Neuronal stem cell (in vitro differentiated cells): ENCODE results near the gene GADD45B.

ENCODE experiments used
- DNase-seq: peaks from one replicate; pipeline ENCODE4 v3.0.0-alpha.2; 2013; ENCODE audit warnings: low spot score
- H2AFZ ChIP-seq: one replicate; pipeline ENCODE4 v1.6.1; 2013; ENCODE audit warnings: mild to moderate bottlenecking, low read length, inconsistent platforms
- H2AK5ac ChIP-seq: 2 replicates; pipeline ENCODE4 v1.6.1; 2013; ENCODE audit warnings: low read depth, mild to moderate bottlenecking, inconsistent platforms, low read length, moderate library complexity, mixed read lengths
- H2BK120ac ChIP-seq: 2 replicates; pipeline ENCODE4 v1.6.1; 2013; ENCODE audit warnings: low read depth, mild to moderate bottlenecking, inconsistent platforms, low read length, moderate library complexity, mixed read lengths
- H2BK12ac ChIP-seq: one replicate; pipeline ENCODE4 v1.6.1; 2013; ENCODE audit warnings: low read length, inconsistent platforms
- H2BK15ac ChIP-seq: 2 replicates; pipeline ENCODE4 v1.6.1; 2013; ENCODE audit warnings: mild to moderate bottlenecking, low read length, inconsistent platforms, mixed read lengths
- H2BK5ac ChIP-seq: one replicate; pipeline ENCODE4 v1.6.1; 2013; ENCODE audit warnings: inconsistent platforms, mild to moderate bottlenecking, low read length, moderate library complexity
- H3K14ac ChIP-seq: one replicate; pipeline ENCODE4 v1.6.1; 2013; ENCODE audit warnings: low read length, inconsistent platforms
- H3K18ac ChIP-seq: 2 replicates; pipeline ENCODE4 v1.6.1; 2013; ENCODE audit warnings: low read length, inconsistent platforms
- H3K23ac ChIP-seq: 2 replicates; pipeline ENCODE4 v1.6.1; 2013; ENCODE audit warnings: low read depth, mild to moderate bottlenecking, mixed read lengths, low read length, inconsistent platforms; ENCODE audit not compliant: poor library complexity
- H3K27ac ChIP-seq: replicated peaks from 3 replicates; pipeline ENCODE4 v1.5.1; 2013; ENCODE audit warnings: low read length, inconsistent platforms
- H3K27me3 ChIP-seq, 3 experiments: 2 replicates each; pipeline ENCODE4 v1.6.1; 2013; ENCODE audit warnings: low read length in 3 of 3, mild to moderate bottlenecking in 2 of 3, inconsistent platforms in 1 of 3, low read depth in 1 of 3, mixed read lengths in 1 of 3, moderate library complexity in 1 of 3; ENCODE audit not compliant: control insufficient read depth in 3 of 3, insufficient read depth in 3 of 3
- H3K36me3 ChIP-seq, 2 donors: replicated peaks in 1 of 2; 2 replicates each; pipeline ENCODE4 v1.6.1; 2013; ENCODE audit warnings: low read length in 2 of 2; ENCODE audit not compliant: control insufficient read depth in 2 of 2, insufficient read depth in 2 of 2
- H3K4ac ChIP-seq: 2 replicates; pipeline ENCODE4 v1.6.1; 2013; ENCODE audit warnings: inconsistent platforms, mild to moderate bottlenecking, low read length, moderate library complexity
- H3K4me1 ChIP-seq, 2 donors: 1 replicate in 1 of 2; 2 replicates in 1 of 2; pipeline ENCODE4 v1.6.1; 2013; ENCODE audit warnings: low read length in 2 of 2, low read depth in 1 of 2; ENCODE audit not compliant: control insufficient read depth in 2 of 2, insufficient read depth in 1 of 2
- H3K4me2 ChIP-seq: one replicate; pipeline ENCODE4 v1.6.1; 2013; ENCODE audit warnings: mild to moderate bottlenecking, low read length, inconsistent platforms; ENCODE audit not compliant: insufficient read depth, poor library complexity, severe bottlenecking
- H3K4me3 ChIP-seq, 2 donors: 2 replicates each; pipeline ENCODE4 v1.5.1; 2013; ENCODE audit warnings: low read length in 2 of 2, mild to moderate bottlenecking in 2 of 2, inconsistent platforms in 1 of 2, moderate library complexity in 1 of 2
- H3K79me1 ChIP-seq: one replicate; pipeline ENCODE4 v1.6.1; 2013; ENCODE audit warnings: low read depth, mild to moderate bottlenecking, inconsistent platforms, low read length, moderate library complexity
- H3K9ac ChIP-seq: one replicate; pipeline ENCODE4 v1.6.1; 2013; ENCODE audit warnings: mild to moderate bottlenecking, low read depth, low read length, inconsistent platforms; ENCODE audit not compliant: poor library complexity
- H3K9me3 ChIP-seq, 2 donors: replicated peaks in 1 of 2; 2 replicates each; pipeline versions ENCODE3 to v1.6.1; 2013; ENCODE audit warnings: low read length in 2 of 2, mild to moderate bottlenecking in 2 of 2, inconsistent platforms in 1 of 2, low read depth in 1 of 2, mixed read lengths in 1 of 2, moderate library complexity in 1 of 2; ENCODE audit not compliant: control insufficient read depth in 2 of 2, insufficient read depth in 1 of 2
- H4K8ac ChIP-seq: one replicate; pipeline ENCODE4 v1.6.1; 2013; ENCODE audit warnings: low read depth, mild to moderate bottlenecking, inconsistent platforms, low read length, moderate library complexity
- H4K91ac ChIP-seq: one replicate; pipeline ENCODE4 v1.6.1; 2013; ENCODE audit warnings: low read length, low read depth, mild to moderate bottlenecking, inconsistent platforms; ENCODE audit not compliant: poor library complexity
- WGBS, 2 donors: extraction: QIAGEN DNeasy Blood & Tissue Kit; methylation state at CpG; one replicate each; pipeline ENCODE4 v1.1.7; 2013; ENCODE audit warnings: missing lambda C conversion rate in 2 of 2, mixed read lengths in 1 of 2; ENCODE audit not compliant: insufficient read length in 2 of 2, insufficient replicate concordance in 1 of 2; ENCODE audit errors: extremely low coverage in 2 of 2; 5-methylcytosine and 5-hydroxymethylcytosine counted together

Gene GADD45B

DNA sequence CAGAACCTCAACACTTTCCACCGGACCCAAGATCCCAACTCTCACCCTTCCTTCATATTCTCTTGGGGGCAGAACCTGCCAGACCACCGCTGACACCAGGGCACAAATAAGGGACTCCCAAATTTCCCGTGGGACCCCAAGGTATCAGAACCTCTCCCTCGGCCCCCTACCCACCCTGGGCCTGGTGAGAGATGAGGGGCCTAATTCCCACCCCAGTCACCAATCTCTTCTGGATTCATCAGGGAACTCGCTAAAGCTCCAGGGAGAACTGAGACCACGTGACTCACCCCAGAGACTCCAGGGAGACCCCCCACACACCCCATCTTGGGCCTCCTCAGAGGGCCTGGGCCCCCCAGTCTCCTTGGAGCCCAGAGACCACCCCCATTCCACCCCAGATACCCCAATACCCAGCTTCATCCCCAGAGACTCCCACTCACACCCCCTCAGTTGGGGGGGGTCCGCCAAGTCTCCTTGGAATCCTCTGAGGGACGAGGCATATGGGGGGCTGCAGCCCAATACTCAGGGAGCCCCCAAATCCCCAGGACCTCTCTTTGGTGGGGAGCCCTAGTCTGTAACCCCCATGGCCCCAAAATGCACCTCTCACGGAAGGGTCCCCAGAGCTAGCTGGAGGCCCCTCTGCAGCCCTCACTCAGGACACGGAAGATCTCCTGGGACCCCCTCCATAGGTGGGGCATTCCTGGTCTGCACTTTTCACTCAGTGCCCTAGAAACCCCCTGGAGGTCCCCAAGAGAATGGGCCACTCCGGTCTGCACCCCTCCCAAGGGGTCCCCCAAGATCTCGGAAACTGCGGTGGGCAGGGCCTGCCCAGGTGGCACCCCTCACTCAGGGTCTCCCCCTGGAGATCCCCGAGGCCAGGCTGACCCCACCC, 20.7 kb upstream of the GADD45B start:
- no peak overlapping the region for H3K14ac ChIP-seq
- H3K4me1 ChIP-seq, result peaks cover 0 to 5% of the 10 kb centered on the region in 2 donors
- H3K27ac ChIP-seq, result no peak overlapping the region
- H3K23ac ChIP-seq, result no peak overlapping the region
- H2BK5ac ChIP-seq, result no peak overlapping the region
- H3K79me1 ChIP-seq, result peaks cover 36% of the 10 kb centered on the region
- no peaks in the 10 kb centered on the region for H3K27me3 ChIP-seq
- peak overlapping the region; percentile 97 for H2AK5ac ChIP-seq
- no peak overlapping the region for H4K91ac ChIP-seq
- peak overlapping the region; percentile 89 for H2AFZ ChIP-seq
- H3K36me3 ChIP-seq, result peaks cover 5 to 28% of the 10 kb centered on the region in 2 donors
- H2BK12ac ChIP-seq, result no peak overlapping the region
- no peaks in the 10 kb centered on the region for H3K9me3 ChIP-seq
- H3K4ac ChIP-seq, result peak overlapping the region; percentile 10
- peak overlapping the region; percentile 55 for H2BK15ac ChIP-seq
- no peak overlapping the region for H4K8ac ChIP-seq
- WGBS, 2 donors, result no CpG with 5 or more reads among the region's 14 CpGs
- H3K4me2 ChIP-seq, result peak overlapping the region; percentile 71
- DNase-seq, result no peak
- no peak overlapping the region for H2BK120ac ChIP-seq
- peak overlapping the region; percentile 89 for H3K9ac ChIP-seq
- peak overlapping the region; percentile 99 for H3K18ac ChIP-seq
- H3K4me3 ChIP-seq, result peak overlapping the region; percentile 78 to 100

DNA sequence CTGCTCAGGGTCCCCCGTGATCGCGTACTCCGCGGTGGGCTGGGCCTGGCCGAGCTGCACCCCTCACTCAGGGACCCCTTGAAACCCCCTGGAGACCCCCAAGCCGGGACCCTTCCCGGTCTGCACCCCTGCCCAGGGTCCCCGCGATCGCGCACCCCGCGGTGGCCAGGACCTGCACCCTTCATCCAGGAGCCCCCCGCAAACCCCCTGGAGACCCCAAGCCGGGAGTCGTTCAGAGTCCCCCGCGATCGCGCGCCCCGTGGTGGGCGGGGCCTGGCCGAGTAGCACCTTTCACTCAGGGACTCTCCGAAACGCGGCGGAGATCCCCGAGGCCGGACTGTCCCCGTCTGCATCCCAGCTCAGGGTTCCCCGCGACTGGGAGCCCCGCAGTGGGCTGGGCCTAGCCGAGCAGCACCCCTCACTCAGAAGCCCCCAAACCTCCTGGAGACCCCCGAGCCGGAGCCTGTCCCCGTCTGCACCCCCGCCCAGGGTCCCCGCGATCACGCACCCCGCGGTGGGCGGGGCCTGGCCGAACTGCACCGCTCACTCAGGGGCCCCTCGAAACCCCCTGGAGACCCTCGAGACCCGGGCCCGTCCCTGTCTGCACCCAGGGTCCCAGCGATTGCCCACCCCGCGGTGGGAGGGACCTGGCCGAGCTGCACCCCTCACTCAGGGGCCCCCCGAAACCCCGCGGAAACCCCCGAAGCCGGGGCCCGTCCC, 19.9 kb upstream of the GADD45B start:
- peak overlapping the region; percentile 100 for H3K14ac ChIP-seq
- H3K23ac ChIP-seq, result no peak overlapping the region
- peaks cover 0 to 5% of the 10 kb centered on the region in 2 donors for H3K4me1 ChIP-seq
- H4K8ac ChIP-seq, result no peak overlapping the region
- peaks cover 33% of the 10 kb centered on the region for H3K79me1 ChIP-seq
- peak overlapping the region; percentile 89 for H2AFZ ChIP-seq
- no peak for DNase-seq
- no peaks in the 10 kb centered on the region for H3K27me3 ChIP-seq
- peak overlapping the region; percentile 55 for H2BK15ac ChIP-seq
- no peak overlapping the region for H3K27ac ChIP-seq
- peaks cover 3 to 21% of the 10 kb centered on the region in 2 donors for H3K36me3 ChIP-seq
- H3K4ac ChIP-seq, result peak overlapping the region; percentile 53
- H3K18ac ChIP-seq, result peak overlapping the region; percentile 99
- peak overlapping the region; percentile 97 for H2BK120ac ChIP-seq
- H3K4me2 ChIP-seq, result peak overlapping the region; percentile 71
- peak overlapping the region; percentile 78 to 100 for H3K4me3 ChIP-seq
- H2BK5ac ChIP-seq, result peak overlapping the region; percentile 95
- H2AK5ac ChIP-seq, result peak overlapping the region; percentile 97
- peak overlapping the region; percentile 99 for H3K9ac ChIP-seq
- no CpG with 5 or more reads among the region's 62 CpGs for WGBS, 2 donors
- no peak overlapping the region for H2BK12ac ChIP-seq
- H4K91ac ChIP-seq, result no peak overlapping the region
- no peaks in the 10 kb centered on the region for H3K9me3 ChIP-seq

DNA sequence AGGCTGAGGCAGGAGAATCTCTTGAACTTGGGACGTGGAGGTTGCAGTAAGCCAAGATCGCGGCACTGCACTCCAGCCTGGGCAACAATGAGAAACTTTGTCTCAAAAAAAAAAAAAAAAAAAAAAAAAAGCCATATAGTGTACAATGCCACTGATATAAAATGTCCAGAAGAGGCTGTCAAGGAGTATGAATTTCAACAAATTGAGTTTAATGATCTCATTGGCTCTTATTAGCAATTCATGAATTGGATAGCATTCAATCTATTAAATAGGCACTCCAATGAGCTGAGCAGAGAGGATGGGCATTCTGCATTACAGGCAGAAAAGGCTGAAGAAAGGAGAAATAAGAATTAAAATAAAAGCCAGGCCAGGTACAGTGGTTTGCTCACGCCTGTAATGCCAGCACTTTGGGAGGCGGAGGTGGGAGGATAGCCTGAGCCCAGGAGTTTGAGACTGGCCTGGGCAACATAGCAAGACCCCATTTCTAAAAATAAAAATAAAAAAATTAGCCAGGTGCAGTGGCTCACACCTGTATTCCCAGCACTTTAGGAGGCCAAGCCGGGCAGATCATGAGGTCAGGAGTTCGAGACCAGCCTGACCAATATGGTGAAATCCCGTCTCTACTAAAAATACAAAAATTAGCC, 18.4 kb upstream of the GADD45B start:
- H2BK12ac ChIP-seq, result no peak overlapping the region
- peak overlapping the region; percentile 8 for H3K18ac ChIP-seq
- H3K79me1 ChIP-seq, result peaks cover 25% of the 10 kb centered on the region
- H2BK15ac ChIP-seq, result no peak overlapping the region
- H3K23ac ChIP-seq, result no peak overlapping the region
- peak overlapping the region; percentile 94 for H2AFZ ChIP-seq
- no peak for DNase-seq
- H3K36me3 ChIP-seq, result peaks cover 0 to 10% of the 10 kb centered on the region in 2 donors
- no peak overlapping the region for H2BK5ac ChIP-seq
- H3K4me2 ChIP-seq, result peak overlapping the region; percentile 43
- H3K27me3 ChIP-seq, result no peaks in the 10 kb centered on the region
- H2AK5ac ChIP-seq, result no peak overlapping the region
- H3K27ac ChIP-seq, result no peak overlapping the region
- H3K14ac ChIP-seq, result no peak overlapping the region
- H4K8ac ChIP-seq, result no peak overlapping the region
- no peak overlapping the region for H2BK120ac ChIP-seq
- peaks cover 0 to 5% of the 10 kb centered on the region in 2 donors for H3K4me1 ChIP-seq
- no CpG with 5 or more reads among the region's 8 CpGs for WGBS, 2 donors
- no peak overlapping the region for H3K4ac ChIP-seq
- peak overlapping the region; percentile 70 to 78 for H3K4me3 ChIP-seq
- H3K9ac ChIP-seq, result no peak overlapping the region
- no peak overlapping the region for H4K91ac ChIP-seq
- H3K9me3 ChIP-seq, result no peaks in the 10 kb centered on the region
